K562 (cell line): ENCODE data around the gene ADM2. TPM values are rescaled to one million over a fixed set of nuclear protein-coding genes. Genes with fewer than 3 reads are reported as not detected.

ENCODE experiments used
- CAMTA2 ChIP-seq: fragments of 250-450 bp; sonication (Bioruptor Pico); conservative IDR thresholded peaks from 2 replicates; pipeline ENCODE4 v1.5.1; 2022
- CSDE1 ChIP-seq, 2 experiments: fragments of 450-650 bp; IDR thresholded peaks; 2 replicates each; pipeline ENCODE4 v1.6.1; 2016; ENCODE audit warnings: mild to moderate bottlenecking in 1 of 2
- E2F3 ChIP-seq: fragments of 250-450 bp; sonication (Bioruptor Pico); IDR thresholded peaks from 2 replicates; pipeline ENCODE4 v1.4.0; 2020; ENCODE audit warnings: mild to moderate bottlenecking
- ESRRA ChIP-seq: fragments of 450-650 bp; IDR thresholded peaks from 2 replicates; pipeline ENCODE4 v1.6.1; 2014; ENCODE audit warnings: low read depth, mild to moderate bottlenecking, moderate library complexity, borderline replicate concordance
- FIP1L1 ChIP-seq: fragments of 200-400 bp; formaldehyde crosslinking; IDR thresholded peaks from 2 replicates; pipeline ENCODE4 v1.6.1; 2018; ENCODE audit warnings: mild to moderate bottlenecking, low read depth, low read length; ENCODE audit not compliant: poor library complexity, severe bottlenecking
- FUS ChIP-seq: fragments of 200-400 bp; formaldehyde crosslinking; optimal IDR thresholded peaks from 2 replicates; pipeline ENCODE3; 2017; ENCODE audit warnings: low read depth, low read length
- HCFC1 ChIP-seq: IDR thresholded peaks from 2 replicates; pipeline ENCODE4 v1.6.1; 2012; ENCODE audit warnings: low read depth, low read length, improper control_type of control experiment
- HDAC6 ChIP-seq: IDR thresholded peaks from 2 replicates; pipeline ENCODE4 v1.6.1; 2012; ENCODE audit warnings: low read depth, mild to moderate bottlenecking, control low read depth, inconsistent platforms, low read length, moderate library complexity
- HNRNPK ChIP-seq: fragments of 200-400 bp; formaldehyde crosslinking; IDR thresholded peaks from one replicate; pipeline ENCODE4 v1.6.1; 2018; ENCODE audit warnings: mild to moderate bottlenecking, low read depth, low read length; ENCODE audit not compliant: poor library complexity, severe bottlenecking
- KAT8 ChIP-seq: fragments of 450-650 bp; IDR thresholded peaks from 2 replicates; pipeline ENCODE4 v1.6.1; 2016; ENCODE audit warnings: low read depth, mild to moderate bottlenecking
- L3MBTL2 ChIP-seq: fragments of 450-650 bp; IDR thresholded peaks from 2 replicates; pipeline ENCODE4 v1.6.1; 2016; ENCODE audit warnings: mild to moderate bottlenecking, moderate library complexity
- MCM5 ChIP-seq: fragments of 450-650 bp; IDR thresholded peaks from 2 replicates; pipeline ENCODE4 v1.6.1; 2016; ENCODE audit warnings: low read depth
- NFE2 ChIP-seq: IDR thresholded peaks from 2 replicates; pipeline ENCODE4 v1.6.1; 2014; ENCODE audit warnings: antibody characterized with exemption, low read depth
- NR3C1 ChIP-seq: sonication (generic); formaldehyde crosslinking; IDR thresholded peaks from 2 replicates; pipeline ENCODE4 v1.8.1; 2022; ENCODE audit warnings: missing genetic modification reagents
- NRF1 ChIP-seq, 2 experiments: fragments of 450-650 bp; IDR thresholded peaks in 1 of 2; conservative IDR thresholded peaks in 1 of 2; 2 replicates each; pipeline ENCODE4 v1.6.1; 2014; ENCODE audit warnings: mild to moderate bottlenecking in 2 of 2
- PYGO2 ChIP-seq: fragments of 450-650 bp; IDR thresholded peaks from 2 replicates; pipeline ENCODE4 v1.6.1; 2016; ENCODE audit warnings: mild to moderate bottlenecking, missing genetic modification characterization, moderate library complexity, missing compliant biosample characterization
- RBFOX2 ChIP-seq: fragments of 200-400 bp; formaldehyde crosslinking; IDR thresholded peaks from 2 replicates; pipeline ENCODE4 v1.6.1; 2017; ENCODE audit warnings: low read depth, mild to moderate bottlenecking, low read length, moderate library complexity
- SAFB2 ChIP-seq: fragments of 200-400 bp; formaldehyde crosslinking; IDR thresholded peaks from 2 replicates; pipeline ENCODE4 v1.6.1; 2018; ENCODE audit warnings: borderline replicate concordance, low read length, low read depth, moderate library complexity; ENCODE audit not compliant: severe bottlenecking
- SIRT6 ChIP-seq: IDR thresholded peaks from one replicate; pipeline ENCODE4 v1.6.1; 2012; ENCODE audit warnings: low read depth, mild to moderate bottlenecking, control low read depth, inconsistent platforms, low read length, moderate library complexity
- SREBF2 ChIP-seq: sonication (generic); formaldehyde crosslinking; IDR thresholded peaks from 2 replicates; pipeline ENCODE4 v1.4.0; 2020; ENCODE audit warnings: mild to moderate bottlenecking, missing genetic modification reagents
- TFAP4 ChIP-seq: sonication (generic); formaldehyde crosslinking; IDR thresholded peaks from 2 replicates; pipeline ENCODE4 v1.8.0; 2022; ENCODE audit warnings: missing genetic modification reagents, mild to moderate bottlenecking, moderate library complexity, borderline replicate concordance
- TRIM24 ChIP-seq, 2 experiments: fragments of 450-650 bp; IDR thresholded peaks; 2 replicates each; pipeline ENCODE4 v1.6.1; 2016
- XRCC5 ChIP-seq: fragments of 200-400 bp; formaldehyde crosslinking; IDR thresholded peaks from 2 replicates; pipeline ENCODE4 v1.6.1; 2017; ENCODE audit warnings: low read depth, mild to moderate bottlenecking, low read length
- ZBTB5 ChIP-seq: fragments of 450-650 bp; IDR thresholded peaks from 2 replicates; pipeline ENCODE4 v1.6.1; 2017; ENCODE audit warnings: antibody characterized with exemption
- polyA plus RNA-seq, 8 experiments: library from polyadenylated mRNA; depleted of rRNA in 4 of 8; stranded (reverse) in 5 of 8; unstranded in 3 of 8; fragments of >200 nt; fragmentation: Nextera tagmentation in 2 of 8; fragmentation: Illumina TruSeq in 1 of 8; extraction: Ambion mirVana in 2 of 8; extraction: Trizol in 1 of 8; gene quantifications; 2 replicates each; pipeline versions ENCODE4 v1.2.1 to v1.2.3, GENCODE V29; 2011 to 2014; ENCODE audit warnings: inconsistent platforms in 1 of 8, missing spikeins in 1 of 8
- total RNA-seq, 7 experiments: library from RNA; depleted of rRNA in 6 of 7; stranded (reverse); fragments of >200 nt in 6 of 7; fragmentation: Illumina TruSeq in 2 of 7; extraction: Trizol in 2 of 7; gene quantifications; 2 replicates each; pipeline versions ENCODE4 v1.2.1 to v1.2.3, GENCODE V29; 2011 to 2021; ENCODE audit warnings: low replicate concordance in 1 of 7
- TF ChIP-seq, protein P1 (sequence below): IDR thresholded peaks from 3 replicates; pipeline ENCODE4 v1.6.1; 2011; ENCODE audit warnings: borderline replicate concordance, mild to moderate bottlenecking, moderate library complexity; ENCODE audit not compliant: insufficient read length; ENCODE audit errors: extremely low read depth

The ADM2 gene
- total and polyA plus RNA-seq, 9 of the 15 experiments (the other 6 are each of a cell fraction or from before 2014, with no cell fraction given) = 0.11 to 5.1 (median 0.38) TPM

DNA sequence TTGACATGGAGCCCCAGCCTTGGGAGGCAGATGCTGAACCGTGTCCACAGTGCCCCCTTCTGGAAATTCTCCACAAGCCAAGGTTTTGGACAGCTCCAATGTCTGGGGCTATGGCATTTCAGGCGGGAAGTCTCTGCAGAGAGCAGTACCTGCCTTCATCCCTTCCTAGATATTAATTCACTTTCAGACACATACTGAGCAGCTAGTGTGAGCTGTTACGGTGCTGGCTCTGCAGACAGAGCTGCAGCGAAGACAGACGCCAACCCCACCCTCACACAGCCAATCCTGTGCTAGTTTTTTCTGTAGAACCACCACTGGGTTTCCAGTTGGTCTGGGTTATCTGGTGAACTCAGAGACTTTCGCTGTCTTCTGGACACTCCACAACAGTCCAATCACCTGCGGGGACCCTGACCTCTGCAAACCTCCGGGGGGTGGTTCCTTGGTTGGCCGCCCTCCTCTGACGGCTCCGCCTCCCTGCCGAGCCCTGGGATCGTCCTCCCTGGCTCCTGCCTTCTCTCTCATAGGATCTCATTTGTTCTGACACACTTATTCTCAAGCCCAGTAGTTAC is 17.1 kb downstream of the ADM2 start (continued):
- 0 out of 2 replicates have a peak, but pooled peaks have one; percentile 18 for TF ChIP-seq TFAP4
- TF ChIP-seq ZBTB5 = no peak
- no peak for TF ChIP-seq FUS
- TF ChIP-seq MCM5 = no peak
- no peak for TF ChIP-seq SIRT6
- TF ChIP-seq NFE2 = no peak
- 0 out of 2 replicates have a peak, but pooled peaks have one; percentile 38 for TF ChIP-seq XRCC5
- TF ChIP-seq CAMTA2 = no peak
- TF ChIP-seq SAFB2 = no peak
- no peak for TF ChIP-seq FIP1L1
- 0 out of 2 replicates have a peak, but pooled peaks have one; percentile 42 for TF ChIP-seq ESRRA
- peak; percentile 22 to 43; a peak in 2 of 4 replicates for TF ChIP-seq NRF1 (conservative IDR thresholded peaks at IDR 0.05 in 1 of 2, IDR thresholded peaks at IDR 0.05 in 1 of 2)
- TF ChIP-seq E2F3 (CRISPR knock-in tag) = no peak
- no peak for TF ChIP-seq TRIM24 (IDR thresholded peaks at IDR 0.05)
- TF ChIP-seq PYGO2 (tag) = no peak
- TF ChIP-seq HCFC1 = no peak
- no peak for TF ChIP-seq CSDE1 (IDR thresholded peaks at IDR 0.05)
- no peak for TF ChIP-seq HNRNPK
- no peak for TF ChIP-seq KAT8
- TF ChIP-seq RBFOX2 = no peak
- TF ChIP-seq SREBF2 = no peak
- peak; percentile 39; the same call in 1 of the 2 replicates for TF ChIP-seq L3MBTL2
- TF ChIP-seq, protein P1, sequence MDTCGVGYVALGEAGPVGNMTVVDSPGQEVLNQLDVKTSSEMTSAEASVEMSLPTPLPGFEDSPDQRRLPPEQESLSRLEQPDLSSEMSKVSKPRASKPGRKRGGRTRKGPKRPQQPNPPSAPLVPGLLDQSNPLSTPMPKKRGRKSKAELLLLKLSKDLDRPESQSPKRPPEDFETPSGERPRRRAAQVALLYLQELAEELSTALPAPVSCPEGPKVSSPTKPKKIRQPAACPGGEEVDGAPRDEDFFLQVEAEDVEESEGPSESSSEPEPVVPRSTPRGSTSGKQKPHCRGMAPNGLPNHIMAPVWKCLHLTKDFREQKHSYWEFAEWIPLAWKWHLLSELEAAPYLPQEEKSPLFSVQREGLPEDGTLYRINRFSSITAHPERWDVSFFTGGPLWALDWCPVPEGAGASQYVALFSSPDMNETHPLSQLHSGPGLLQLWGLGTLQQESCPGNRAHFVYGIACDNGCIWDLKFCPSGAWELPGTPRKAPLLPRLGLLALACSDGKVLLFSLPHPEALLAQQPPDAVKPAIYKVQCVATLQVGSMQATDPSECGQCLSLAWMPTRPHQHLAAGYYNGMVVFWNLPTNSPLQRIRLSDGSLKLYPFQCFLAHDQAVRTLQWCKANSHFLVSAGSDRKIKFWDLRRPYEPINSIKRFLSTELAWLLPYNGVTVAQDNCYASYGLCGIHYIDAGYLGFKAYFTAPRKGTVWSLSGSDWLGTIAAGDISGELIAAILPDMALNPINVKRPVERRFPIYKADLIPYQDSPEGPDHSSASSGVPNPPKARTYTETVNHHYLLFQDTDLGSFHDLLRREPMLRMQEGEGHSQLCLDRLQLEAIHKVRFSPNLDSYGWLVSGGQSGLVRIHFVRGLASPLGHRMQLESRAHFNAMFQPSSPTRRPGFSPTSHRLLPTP = no peak
- TF ChIP-seq HDAC6 = no peak
- no peak for TF ChIP-seq NR3C1
